ENCODE results near the gene NCEH1. TPM values are rescaled to one million over a fixed set of nuclear protein-coding genes. Genes with fewer than 3 reads are reported as not detected.
"Not testable (repeated sequence)": the region's sequence is repeated elsewhere in the genome, so short reads cannot be mapped to it uniquely, and the experiment has no call there.

NCEH1 gene
- polyA plus RNA-seq, 3 donors: 2.8 to 4.5 (median 3.7) TPM

GRCh38 chr3:172614340-172615274, 96.3 kb downstream of the NCEH1 start:
- DNase-seq: no peak

GRCh38 chr3:172613845-172614244, 97.0 kb downstream of the NCEH1 start:
- DNase-seq: no peak

- no peak for DNase-seq
Measured at GRCh38 chr3:172612871-172613678, 97.8 kb downstream of the NCEH1 start.

- no peak for DNase-seq
Measured at GRCh38 chr3:172609750-172610149, 101.1 kb downstream of the NCEH1 start.

GRCh38 chr3:172608575-172608974, 102.3 kb downstream of the NCEH1 start:
- DNase-seq: no peak

- peak; percentile 44 for DNase-seq
Measured at GRCh38 chr3:172607305-172608121, 103.4 kb downstream of the NCEH1 start.

GRCh38 chr3:172606021-172606420, 104.8 kb downstream of the NCEH1 start:
- DNase-seq: no peak

GRCh38 chr3:172604895-172605646, 105.8 kb downstream of the NCEH1 start:
- no peak for DNase-seq

- DNase-seq: no peak
Measured at GRCh38 chr3:172601066-172601832, 109.6 kb downstream of the NCEH1 start.

GRCh38 chr3:172600644-172601065, 110.2 kb downstream of the NCEH1 start:
- DNase-seq: no peak

- no peak for DNase-seq
Measured at GRCh38 chr3:172598904-172599303, 112.0 kb downstream of the NCEH1 start.

GRCh38 chr3:172596394-172596706, 114.5 kb downstream of the NCEH1 start:
- no peak for DNase-seq

- DNase-seq: no peak
Measured at GRCh38 chr3:172595664-172596393, 115.0 kb downstream of the NCEH1 start.

GRCh38 chr3:172594900-172595663, 115.8 kb downstream of the NCEH1 start:
- DNase-seq: not testable (repeated sequence)

GRCh38 chr3:172592898-172593669, 117.8 kb downstream of the NCEH1 start:
- no peak for DNase-seq

GRCh38 chr3:172591876-172592771, 118.7 kb downstream of the NCEH1 start:
- no peak for DNase-seq

GRCh38 chr3:172591125-172591605, 119.7 kb downstream of the NCEH1 start:
- DNase-seq: no peak
